ENCODE results near the gene PPT2. TPM values are rescaled to one million over a fixed set of nuclear protein-coding genes. Genes with fewer than 3 reads are reported as not detected.

Gene PPT2
- total and polyA plus RNA-seq, 2 of the 8 experiments (the other 6 are each of a cell fraction or from before 2014, with no cell fraction given) = 24.1 to 39.5 TPM

- TF ChIP-seq NRF1 (IDR thresholded peaks at IDR 0.05; ENCODE audit: low read depth, low read length) (no peak), JUND (IDR thresholded peaks at IDR 0.05; ENCODE audit: low read length) (no peak), RNF2 (IDR thresholded peaks at IDR 0.05; ENCODE audit: borderline replicate concordance, low read depth, low read length, missing control alignments, poor library complexity, severe bottlenecking) (no peak), CHD2 (IDR thresholded peaks at IDR 0.05; ENCODE audit: low read length) (no peak), USF2 (IDR thresholded peaks at IDR 0.05; ENCODE audit: low read length) (no peak), POLR2A (IDR thresholded peaks at IDR 0.05; ENCODE audit: control extremely low read depth in 1 of 2, low read depth in 2 of 2, low read length in 2 of 2) (no peak), RAD21 (IDR thresholded peaks at IDR 0.05 in 1 of 2, conservative IDR thresholded peaks at IDR 0.05 in 1 of 2; ENCODE audit: low read depth in 2 of 2, low read length in 2 of 2) (no peak), CHD7 (IDR thresholded peaks at IDR 0.05; ENCODE audit: insufficient replicate concordance, low read length) (no peak)
Observed at GRCh38 chr6:32158052-32158451, 4.1 kb downstream of the PPT2 start (continued).

All from H1 (cell line).